RKO (cell line): ENCODE measurements around the gene TSSK2.
"Not testable (repeated sequence)": the region's sequence is repeated elsewhere in the genome, so short reads cannot be mapped to it uniquely, and the experiment has no call there.

Experiments used
- DNase-seq: peaks from one replicate; pipeline ENCODE4 v3.0.0-alpha.2; 2016; ENCODE audit warnings: low spot score

TSSK2 gene

DNA sequence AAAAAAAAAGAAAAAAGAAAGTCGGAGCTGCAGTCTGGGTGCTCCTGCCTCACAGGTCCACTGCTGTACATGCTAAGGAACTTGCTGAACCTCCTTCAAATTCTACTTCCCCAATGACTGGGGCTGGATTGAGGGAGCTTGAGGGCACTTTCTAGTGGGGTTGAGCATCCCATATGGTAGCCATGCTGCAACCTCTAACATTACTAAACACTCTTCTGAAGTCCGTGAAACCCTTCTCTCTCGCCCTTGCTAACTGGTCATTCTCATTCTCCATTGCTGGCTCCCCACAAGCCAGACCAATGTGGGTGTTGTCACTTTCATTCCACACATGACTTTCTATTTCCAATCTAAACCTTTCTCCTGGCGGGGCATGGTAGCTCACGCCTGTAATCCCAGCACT, 12.1 kb downstream of the TSSK2 start:
- no peak for DNase-seq

DNA sequence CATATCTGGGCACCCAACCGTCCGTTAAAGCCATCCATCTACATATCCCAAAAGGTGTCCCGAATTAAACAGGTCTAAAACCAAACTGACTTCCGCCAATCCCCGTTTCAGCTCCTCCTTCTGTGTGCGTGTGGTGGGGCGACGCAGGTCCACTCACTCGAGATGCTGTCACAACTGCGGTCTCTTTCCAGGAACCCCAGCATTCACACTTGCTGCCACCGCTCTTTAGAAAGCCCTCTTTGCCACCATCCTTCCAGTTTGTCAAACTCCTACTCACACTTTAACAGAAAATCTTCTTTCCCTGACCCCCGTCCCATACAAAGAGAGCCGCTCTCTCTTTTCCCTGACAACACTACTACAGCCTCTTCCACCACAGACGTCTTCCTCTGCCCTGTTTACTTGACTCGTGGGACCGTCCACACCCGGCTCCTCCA, 12.9 kb downstream of the TSSK2 start:
- DNase-seq = peak; percentile 51

DNA sequence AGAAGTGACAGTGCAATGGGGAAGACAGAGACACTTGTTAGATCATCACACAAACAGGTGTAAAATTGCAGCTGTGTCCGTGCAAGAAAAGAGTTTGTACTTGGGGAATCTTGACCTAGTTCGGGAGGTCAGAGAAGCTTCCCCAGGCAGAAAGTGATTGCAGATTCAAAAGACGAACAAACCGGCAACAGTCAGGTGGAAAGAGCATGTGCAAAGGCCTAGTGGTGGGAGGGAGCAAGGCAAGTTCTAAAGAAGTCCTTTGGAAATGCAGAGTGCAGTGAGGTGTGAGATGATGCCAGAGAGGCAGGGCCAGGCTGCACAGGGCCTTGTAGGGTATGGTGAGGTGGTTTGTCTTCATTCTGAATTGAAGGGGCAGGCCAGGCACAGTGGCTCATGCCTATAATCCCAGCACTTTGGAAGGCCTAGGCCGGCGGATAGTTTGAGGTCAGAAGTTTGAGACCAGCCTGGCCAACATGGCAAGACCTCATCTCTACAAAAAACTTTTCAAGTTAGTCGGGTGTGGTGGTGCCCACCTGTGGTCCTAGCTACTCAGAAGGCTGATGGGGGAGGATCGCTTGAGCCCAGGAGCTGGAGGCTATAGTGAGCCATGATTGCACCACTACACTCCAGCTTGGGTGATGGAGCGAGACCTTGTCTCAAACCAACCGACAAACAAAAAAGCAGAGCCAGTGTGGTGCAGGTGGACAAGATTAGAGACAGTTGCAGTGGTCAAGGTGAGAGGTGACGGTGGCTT, 15.3 kb downstream of the TSSK2 start:
- no peak for DNase-seq

DNA sequence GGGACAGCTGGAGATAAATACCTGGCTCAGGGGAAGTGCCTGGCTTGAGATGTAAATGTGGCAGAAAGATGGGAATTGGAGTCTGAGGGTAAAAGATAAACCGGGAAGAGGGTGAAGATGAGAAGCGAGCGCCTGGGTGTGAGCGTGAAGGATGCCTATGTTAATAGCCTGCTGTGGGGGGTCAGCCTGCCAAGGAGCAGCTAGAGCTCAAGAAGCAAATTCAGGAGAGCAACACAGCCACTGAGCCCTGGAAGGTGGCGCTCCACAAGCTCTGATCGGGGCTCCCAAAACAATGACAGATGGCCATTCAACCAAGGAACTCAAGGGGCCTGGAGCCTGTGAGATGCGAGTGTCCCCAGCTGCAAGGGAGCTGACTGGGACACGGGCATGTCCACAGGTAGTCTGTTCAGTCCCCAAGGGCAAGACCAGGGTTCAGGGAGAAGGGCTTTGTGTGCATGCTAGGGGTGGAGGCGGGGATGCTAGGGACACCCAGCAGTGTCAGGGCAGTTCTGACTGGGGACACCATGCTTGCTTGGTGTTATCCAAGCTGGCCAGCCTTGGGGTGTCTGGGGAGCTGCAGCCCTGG, 16.2 kb downstream of the TSSK2 start:
- DNase-seq = no peak

DNA sequence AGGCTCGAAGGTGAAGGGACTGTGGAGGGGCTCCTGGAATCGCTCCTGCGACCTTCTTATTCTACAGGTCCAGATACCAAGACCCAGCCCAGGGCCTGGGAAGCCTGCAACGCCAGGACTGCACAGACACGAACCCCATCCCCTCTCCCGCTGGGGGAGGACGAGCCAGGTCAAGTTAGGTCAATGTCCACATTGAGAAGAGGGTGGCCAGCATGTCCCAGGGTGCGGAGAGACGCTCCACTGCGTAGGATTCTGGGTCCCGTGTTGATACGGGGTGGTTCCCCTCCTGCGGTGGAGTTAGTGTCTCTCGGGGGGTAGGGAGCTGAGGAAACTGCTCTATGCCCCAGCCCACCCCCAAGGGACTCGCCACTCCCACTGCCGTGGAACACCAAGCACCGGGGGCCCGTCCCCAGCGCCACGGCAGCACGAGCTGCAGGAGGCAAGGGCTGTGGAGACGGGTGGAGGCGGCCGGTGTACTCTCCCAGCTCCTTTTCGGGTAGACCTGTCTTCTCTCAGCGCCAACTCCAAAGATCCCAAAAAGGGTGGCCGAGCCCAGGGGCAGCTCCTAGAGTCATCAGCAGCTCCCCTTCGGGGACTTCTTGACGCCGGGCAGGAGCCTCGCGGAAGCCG, 17.4 kb downstream of the TSSK2 start:
- no peak for DNase-seq

DNA sequence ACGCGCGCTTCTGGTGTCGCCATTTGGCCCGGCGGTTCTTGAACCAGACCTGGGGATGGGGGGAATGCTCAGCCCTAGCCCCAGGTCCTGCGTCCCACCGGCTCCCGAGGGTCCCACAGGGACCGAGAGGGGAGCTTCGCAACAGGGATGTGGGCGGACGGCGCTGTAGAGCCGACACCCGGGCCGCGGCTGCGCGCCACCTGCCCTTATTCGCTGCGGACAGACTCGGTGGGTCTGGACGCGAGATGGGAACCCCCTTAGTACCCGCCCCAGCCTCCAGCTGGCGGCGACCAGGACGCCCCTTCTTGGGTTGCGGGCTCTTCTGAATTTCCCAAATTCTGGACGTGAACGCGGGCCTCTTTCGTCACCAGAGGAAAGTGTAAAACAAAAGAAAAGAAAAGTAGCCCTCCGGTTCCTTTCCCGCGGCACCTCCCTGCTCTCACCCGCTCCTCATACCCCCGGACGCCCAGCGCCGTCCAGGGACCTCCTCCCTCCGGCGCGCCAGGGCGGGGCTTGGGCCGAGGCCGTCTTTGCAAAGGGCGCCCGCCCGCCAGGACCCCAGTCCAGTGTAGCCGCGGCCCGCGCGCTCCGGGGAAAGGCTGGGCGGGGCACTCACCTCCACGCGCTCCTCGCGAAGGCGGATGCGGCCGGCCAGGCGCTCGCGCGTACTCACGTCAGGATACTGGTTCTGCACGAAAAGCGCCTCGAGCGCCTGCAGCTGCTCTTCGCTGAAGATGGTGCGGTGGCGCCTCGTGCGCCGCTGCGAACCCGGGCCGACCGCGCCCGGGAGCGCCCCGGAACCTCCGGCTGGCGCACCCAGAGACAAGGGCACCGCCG, 18.2 kb downstream of the TSSK2 start:
- DNase-seq = no peak

DNA sequence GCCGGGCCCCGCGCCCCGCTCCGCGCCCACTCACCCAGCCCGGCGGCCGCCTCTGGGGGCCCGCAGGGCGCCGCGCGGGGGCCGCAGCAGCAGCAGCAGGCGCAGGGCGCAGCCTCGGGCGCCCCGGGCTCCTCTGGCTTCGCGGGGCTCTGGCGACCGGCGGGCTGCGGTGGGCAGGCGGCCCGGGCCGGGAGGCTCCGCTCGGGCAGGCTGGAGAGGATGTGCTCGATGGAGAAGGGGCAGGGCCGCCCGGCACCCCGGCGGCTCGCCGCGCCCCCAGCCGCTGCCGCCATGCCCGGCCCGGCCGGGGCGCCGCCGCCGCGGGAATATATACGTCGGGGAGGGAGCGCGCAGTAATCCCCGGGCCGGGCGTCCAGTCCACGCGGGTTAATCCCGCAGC, 18.9 kb downstream of the TSSK2 start, which contains the start of gene GSC2:
TSS of gene GSC2 (minus strand) at position 302 of the 400 bp plus-strand sequence. CDS start at position 293, 9 bp downstream.
- DNase-seq = no peak

DNA sequence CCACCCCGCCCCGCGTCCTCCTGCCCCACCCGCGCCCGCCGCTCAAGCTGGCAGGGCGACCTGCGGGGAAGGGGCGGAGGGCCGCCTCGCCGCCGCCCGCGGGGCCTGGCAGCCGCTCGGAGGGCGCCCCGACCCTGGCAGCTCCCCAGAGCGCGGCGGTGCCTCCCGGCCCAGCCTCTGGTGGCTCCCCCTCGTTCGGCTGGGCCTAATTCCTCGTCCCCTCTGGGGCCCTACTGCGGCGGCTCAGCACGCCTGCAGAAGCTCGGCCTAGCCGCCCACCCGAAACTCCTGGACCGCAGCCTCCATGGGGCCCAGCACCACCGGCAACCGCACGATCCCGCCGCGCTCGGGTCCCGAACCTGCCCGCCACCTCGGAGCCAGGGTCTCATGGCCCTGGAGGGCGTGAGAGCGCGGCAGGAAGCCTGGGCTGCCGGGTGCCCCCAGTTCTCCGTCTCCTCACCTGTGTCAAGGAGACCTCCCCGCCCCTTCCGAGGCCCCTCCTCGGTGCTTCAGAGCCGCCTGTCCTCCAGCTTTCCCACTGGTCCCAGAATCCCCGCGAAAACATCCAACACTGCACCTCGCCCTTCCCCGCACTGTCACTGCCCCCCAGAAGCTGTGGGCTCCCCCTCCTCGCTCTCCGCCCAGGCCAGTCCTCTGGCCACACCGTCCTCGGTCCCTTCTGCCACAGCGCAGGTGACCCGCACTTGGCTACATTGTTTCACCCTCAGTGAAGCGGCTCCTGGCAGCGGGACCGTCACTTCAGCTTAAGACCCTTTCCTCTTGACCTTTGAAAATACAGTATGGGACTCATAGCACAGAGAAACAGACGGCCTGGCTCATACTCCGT, 19.6 kb downstream of the TSSK2 start:
- no peak for DNase-seq

DNA sequence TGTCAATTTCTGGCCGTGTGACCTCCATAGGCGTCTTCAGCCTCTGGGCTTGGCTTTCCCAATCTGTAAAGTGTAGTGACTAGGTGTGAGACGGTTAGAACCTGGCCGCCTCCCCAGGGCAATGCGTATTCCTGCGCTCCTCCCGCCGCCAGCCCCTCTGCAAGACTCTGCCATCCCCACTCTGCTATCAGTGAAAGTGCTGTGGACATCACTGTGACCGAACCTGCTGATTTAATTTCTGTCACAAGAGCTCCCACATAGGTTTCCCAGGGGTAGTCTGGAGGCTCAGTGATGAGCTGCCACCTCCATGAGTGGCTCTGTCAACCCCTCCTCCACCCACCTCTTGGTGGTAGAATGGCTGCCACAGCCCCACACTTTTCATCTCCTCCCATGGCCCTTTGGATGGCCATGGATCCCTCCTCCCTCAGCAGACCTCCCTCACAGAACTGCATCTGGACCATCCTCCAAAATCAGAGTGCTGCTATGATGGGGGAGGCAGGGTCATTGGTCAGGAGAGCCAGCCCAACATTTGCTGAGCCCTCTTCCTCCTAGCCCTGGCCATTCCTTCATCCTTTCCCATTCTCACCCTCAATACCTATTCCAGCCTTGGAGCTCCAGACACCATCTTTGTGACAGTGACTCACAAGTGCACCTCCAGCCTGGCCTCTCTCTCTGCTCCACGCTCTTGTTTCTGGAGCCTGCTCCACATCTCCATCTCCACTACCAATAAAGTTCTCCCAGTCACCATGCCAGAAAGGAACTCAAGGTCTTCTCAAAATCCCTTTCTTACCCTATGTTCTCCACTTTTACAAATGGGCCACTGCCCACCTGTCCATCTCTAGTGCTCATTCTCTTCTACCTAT, 20.5 kb downstream of the TSSK2 start:
- DNase-seq = no peak

DNA sequence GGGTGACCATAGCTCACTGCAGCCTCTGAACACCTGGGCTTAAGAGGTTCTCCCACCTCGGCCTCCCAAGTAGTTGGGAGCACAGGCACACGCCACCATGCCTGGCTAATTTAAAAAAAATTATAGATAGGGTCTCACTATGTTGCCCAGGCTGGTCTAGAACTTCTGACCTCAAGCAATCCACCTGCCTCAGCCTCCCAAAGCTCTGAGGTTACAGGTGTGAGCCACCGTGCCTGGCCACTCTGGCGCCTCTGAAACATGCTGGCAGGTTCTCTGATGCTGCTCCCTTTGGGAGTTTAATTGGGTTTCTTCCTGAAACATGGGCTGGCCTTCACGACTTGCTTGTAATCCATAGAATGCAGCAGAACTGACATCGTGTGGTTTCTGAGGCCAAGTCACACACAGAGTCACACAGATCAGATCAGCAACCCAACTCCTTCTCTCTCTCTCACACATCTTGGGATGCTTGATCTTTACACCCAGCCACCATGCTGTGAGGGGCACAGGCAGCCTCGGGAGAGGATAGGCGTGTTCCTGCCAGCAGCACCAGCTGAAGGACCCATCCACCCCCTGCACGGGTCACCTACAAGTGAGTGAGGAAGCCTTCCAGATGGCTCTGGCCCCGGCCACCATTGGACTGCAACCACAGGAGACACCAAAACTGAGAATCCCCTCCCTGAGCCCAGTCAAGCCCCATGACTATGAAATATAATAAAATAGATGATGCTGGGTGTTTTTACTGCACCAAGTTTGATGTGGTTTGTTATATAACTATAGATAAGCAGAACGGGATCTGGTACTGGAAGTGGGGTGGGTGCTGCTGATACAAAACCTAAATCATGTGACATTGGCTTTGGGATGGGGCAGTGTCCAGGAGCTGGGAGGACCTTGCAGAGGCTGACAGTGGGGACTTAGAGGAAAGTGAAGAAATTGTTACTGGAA, 22.1 kb downstream of the TSSK2 start:
- DNase-seq = no peak

DNA sequence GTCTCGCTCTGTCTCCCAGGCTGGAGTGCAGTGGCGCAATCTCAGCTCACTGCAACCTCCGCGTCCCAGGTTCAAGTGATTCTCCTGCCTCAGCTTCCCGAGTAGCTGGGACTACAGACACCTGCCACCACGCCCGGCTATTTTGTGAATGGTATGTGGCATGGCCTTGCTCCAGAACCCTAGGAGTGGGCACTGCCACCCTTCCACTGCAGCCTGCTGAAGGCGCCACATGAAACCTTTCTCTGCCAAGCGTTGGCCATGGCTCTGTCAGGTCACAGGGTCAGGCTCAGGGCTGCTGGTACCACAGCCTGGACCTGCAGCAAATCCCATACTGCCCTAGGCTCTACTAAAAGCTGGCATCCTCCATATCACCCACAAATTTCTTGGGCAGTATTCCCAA, 25.0 kb downstream of the TSSK2 start:
- not testable (repeated sequence) for DNase-seq

DNA sequence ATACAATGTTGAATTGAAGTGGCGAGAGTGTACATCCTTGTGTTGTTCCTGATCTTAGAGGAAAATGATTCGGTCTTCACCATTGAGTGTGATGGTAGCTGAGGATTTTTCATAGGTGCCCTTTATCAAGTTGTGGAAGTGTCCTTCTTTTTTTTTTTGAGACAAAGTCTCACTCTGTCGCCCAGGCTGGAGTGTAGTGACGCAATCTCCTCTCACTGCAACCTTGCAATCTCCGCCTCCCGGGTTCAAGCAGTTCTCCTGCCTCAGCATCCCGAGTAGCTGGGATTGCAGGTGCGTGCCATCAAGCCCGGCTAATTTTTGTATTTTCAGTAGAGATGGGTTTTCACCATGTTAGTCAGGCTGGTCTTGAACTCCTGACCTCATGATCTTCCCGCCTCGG, 27.5 kb downstream of the TSSK2 start:
- not testable (repeated sequence) for DNase-seq

DNA sequence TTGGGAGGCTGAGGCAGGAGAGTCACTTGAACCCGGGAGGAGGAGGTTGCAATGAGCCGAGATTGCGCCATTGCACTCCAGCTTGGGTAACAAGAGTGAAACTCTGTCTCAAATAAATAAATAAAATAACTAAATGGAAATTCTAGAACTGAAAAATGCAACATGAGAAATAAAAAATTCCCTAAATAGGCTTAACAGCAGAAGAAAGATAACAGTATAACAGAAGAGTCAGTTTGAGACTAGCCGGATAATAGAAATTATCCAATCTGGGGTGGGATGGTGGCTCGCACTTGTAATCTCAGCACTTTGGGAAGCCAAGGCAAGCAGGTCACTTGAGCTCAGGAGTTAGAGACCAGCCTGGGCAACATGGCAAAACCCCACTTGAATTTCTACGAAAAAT, 33.3 kb downstream of the TSSK2 start:
- DNase-seq = no peak

DNA sequence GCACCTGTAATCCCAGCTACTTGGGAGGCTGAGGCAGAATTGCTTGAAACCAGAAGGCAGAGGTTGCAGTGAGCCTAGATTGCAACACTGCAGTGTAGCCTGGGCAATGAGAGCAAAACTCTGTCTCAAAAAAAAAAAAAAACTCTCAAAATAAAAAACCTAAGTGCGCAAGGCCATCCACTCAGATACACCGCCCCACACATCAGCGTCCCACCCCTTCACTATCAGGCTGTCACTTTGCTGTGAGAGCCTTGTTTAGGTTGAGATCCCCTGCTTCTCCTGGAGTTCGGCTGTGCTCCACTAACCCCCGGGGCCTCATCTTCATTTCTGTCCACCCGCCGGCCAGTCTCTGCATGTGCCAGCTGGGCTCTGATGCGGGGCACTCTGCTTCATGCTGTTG, 35.3 kb downstream of the TSSK2 start:
- no peak for DNase-seq

DNA sequence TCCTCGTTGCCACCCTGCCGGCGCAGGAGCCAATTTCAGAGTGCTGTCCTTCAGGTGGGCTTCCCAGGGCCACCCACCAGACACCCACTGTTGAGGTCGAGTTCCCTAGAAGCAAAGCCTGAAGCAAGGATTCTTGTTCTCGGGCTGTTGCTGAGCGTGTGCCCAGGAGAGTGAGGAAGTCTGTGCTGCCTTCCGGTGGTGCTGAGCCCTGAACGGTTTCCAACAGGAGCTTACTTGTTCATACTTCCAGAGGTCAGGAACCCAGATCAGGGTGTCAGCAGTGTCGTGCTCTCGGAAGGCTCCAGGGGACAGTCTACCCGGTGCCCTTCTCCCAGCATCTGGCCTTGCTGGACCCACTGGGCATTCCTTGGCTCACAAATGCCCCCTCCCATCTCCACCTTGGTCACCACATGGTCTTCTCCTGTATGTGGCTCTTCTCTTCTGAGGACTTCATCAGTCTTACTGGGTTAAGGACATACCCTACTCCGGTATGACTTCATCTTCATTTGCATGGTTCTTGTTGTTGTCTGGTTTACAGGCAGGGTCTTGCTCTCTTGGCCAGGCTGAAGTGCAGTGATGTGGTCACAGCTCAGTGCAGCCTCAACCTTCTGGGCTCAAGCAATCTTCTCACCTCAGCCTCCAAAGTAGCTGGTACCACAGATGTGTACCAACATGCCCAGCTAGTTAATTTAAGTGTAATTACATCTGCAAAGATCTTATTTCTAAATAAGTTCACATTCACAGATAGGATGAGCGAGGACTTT, 36.2 kb downstream of the TSSK2 start:
- no peak for DNase-seq

DNA sequence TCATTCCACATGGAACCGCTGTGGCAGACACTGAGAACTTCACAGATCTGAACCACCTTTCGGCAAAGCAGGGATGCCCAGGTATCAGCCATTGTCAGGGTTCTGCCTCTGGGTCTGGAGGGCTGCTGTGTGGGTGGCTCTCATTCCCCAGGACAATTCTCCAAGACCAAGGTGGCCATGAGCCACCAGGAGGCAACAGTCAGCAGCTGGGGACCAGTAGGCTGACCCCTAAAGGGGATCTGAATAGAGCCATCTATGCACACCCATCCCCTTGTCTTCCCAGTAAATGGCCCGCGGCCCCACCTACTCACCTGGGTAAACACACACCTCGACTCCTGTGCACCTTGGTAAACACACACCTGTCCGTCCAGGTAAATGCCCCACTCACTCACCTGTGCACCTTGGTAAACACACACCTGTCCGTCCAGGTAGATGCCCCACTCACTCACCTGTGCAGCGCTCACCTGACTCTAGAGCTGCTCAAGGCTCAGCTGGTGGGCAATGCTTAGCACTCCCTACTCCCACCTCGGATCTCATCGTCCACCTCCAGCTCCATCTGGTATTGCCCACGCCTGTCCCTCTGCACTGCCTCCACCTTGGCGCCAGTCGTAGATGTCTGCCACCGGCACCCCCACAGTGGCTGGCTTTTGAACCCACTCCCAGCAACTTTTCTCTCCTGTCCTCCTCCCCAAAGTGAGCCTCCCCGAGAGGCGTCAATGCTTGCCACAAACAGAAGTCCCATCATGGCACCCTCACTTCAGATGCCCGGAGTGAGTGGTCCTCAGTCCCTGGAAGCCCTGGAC, 37.2 kb downstream of the TSSK2 start:
- DNase-seq = no peak
